Lower lobe of right lung (tissue), 2 donors: ENCODE results near the gene TMEM39B. TPM values are rescaled to one million over a fixed set of nuclear protein-coding genes. Genes with fewer than 3 reads are reported as not detected.
A peak's percentile ranks its signal among the peaks of the same experiment; 100 is the strongest.
"Not testable (repeated sequence)": the region's sequence is repeated elsewhere in the genome, so short reads cannot be mapped to it uniquely, and the experiment has no call there.

Source experiments
- ATAC-seq, 2 donors: fragments of 200-7000 bp; cut with Tn5 transposase; one replicate each; pipeline ENCODE4 v1.9.1; 2020 to 2022; ENCODE audit warnings: mild to moderate bottlenecking in 2 of 2, moderate library complexity in 2 of 2
- DNase-seq: peaks from one replicate; pipeline ENCODE4 v3.0.0-alpha.2; 2020
- H3K27ac ChIP-seq: fragments of 200-600 bp; one replicate; pipeline ENCODE4 v1.8.0; 2022
- H3K27me3 ChIP-seq: fragments of 200-600 bp; one replicate; pipeline ENCODE4 v1.8.0; 2022; ENCODE audit warnings: low read depth
- H3K36me3 ChIP-seq: fragments of 200-600 bp; one replicate; pipeline ENCODE4 v1.8.0; 2022; ENCODE audit warnings: mild to moderate bottlenecking
- H3K4me1 ChIP-seq: fragments of 200-600 bp; one replicate; pipeline ENCODE4 v1.8.0; 2022
- H3K4me3 ChIP-seq: fragments of 200-600 bp; one replicate; pipeline ENCODE4 v1.8.0; 2022; ENCODE audit warnings: mild to moderate bottlenecking
- H3K9me3 ChIP-seq: fragments of 200-600 bp; one replicate; pipeline ENCODE4 v1.8.0; 2022
- CTCF ChIP-seq: fragments of 200-600 bp; IDR thresholded peaks from one replicate; pipeline ENCODE4 v1.8.0; 2022; ENCODE audit warnings: antibody characterized with exemption, mild to moderate bottlenecking
- intact Hi-C: fragments of 100-400 bp; cut with DNase I; formaldehyde crosslinking; loops from one replicate; pipeline ENCODE4 v1.11.0; 2022
- total RNA-seq: library from RNA; stranded (reverse); fragmentation: NEBNext Ultra II Directional; extraction: Animal tissue kit (Norgen Biotek cat#: 25700); gene quantifications from one replicate; pipeline ENCODE4 v1.2.1, GENCODE V29; 2021
- donor health status: DM: no; HTN: yes; CAD: no; lungs with severe emphysema.

TMEM39B gene
- total RNA-seq, 1 donor from 2014 or later, result 15.3 TPM

GRCh38 chr1:32111040-32111623 is 38.4 kb downstream of the TMEM39B start:
- H3K4me1 ChIP-seq, result peaks cover 39% of the 10 kb centered on the region
- DNase-seq (no peak), ATAC-seq (no peak)
- H3K9me3 ChIP-seq, result no peaks in the 10 kb centered on the region
- intact Hi-C loops, result no loop called here
- no peak for TF ChIP-seq CTCF
- no peak overlapping the region for H3K27ac ChIP-seq
- no peaks in the 10 kb centered on the region for H3K27me3 ChIP-seq
- no peaks in the 10 kb centered on the region for H3K36me3 ChIP-seq
- H3K4me3 ChIP-seq, result no peak overlapping the region

- intact Hi-C loops, result no loop called here
Observed at GRCh38 chr1:32111789-32112188, 39.0 kb downstream of the TMEM39B start.

GRCh38 chr1:32112806-32113375 is 40.2 kb downstream of the TMEM39B start:
- Histone ChIP-seq H3K4me3 (no peak overlapping the region), H3K27me3 (no peaks in the 10 kb centered on the region), H3K4me1 (peaks cover 45% of the 10 kb centered on the region), H3K9me3 (no peaks in the 10 kb centered on the region), H3K27ac (no peak overlapping the region), H3K36me3 (no peaks in the 10 kb centered on the region)
- no peak for TF ChIP-seq CTCF
- ATAC-seq, result no peak
- intact Hi-C loops, result no loop called here
- no peak for DNase-seq

More at GRCh38 chr1:32111789-32112188, 39.0 kb downstream of the TMEM39B start:
- H3K4me1 ChIP-seq, result peaks cover 45% of the 10 kb centered on the region
- H3K27ac ChIP-seq, result no peak overlapping the region
- no peak for ATAC-seq
- no peaks in the 10 kb centered on the region for H3K36me3 ChIP-seq
- H3K4me3 ChIP-seq, result no peak overlapping the region
- H3K27me3 ChIP-seq, result no peaks in the 10 kb centered on the region
- H3K9me3 ChIP-seq, result no peaks in the 10 kb centered on the region
- DNase-seq, result no peak
- no peak for TF ChIP-seq CTCF

- intact Hi-C loops, H3K27me3 ChIP-seq, ATAC-seq, H3K36me3 ChIP-seq, H3K27ac ChIP-seq, H3K9me3 ChIP-seq, H3K4me3 ChIP-seq, DNase-seq: not testable (repeated sequence)
- H3K4me1 ChIP-seq, result peaks cover 45% of the 10 kb centered on the region
Observed at GRCh38 chr1:32113436-32113835, 40.7 kb downstream of the TMEM39B start.

GRCh38 chr1:32114420-32114819 is 41.7 kb downstream of the TMEM39B start:
- H3K27ac ChIP-seq, result no peak overlapping the region
- no peaks in the 10 kb centered on the region for H3K9me3 ChIP-seq
- ATAC-seq (no peak), DNase-seq (no peak)
- intact Hi-C loops, result no loop called here
- peaks cover 44% of the 10 kb centered on the region for H3K4me1 ChIP-seq
- H3K27me3 ChIP-seq, result no peaks in the 10 kb centered on the region
- TF ChIP-seq CTCF, result no peak
- H3K36me3 ChIP-seq, result no peaks in the 10 kb centered on the region
- no peak overlapping the region for H3K4me3 ChIP-seq

- no peak for TF ChIP-seq CTCF
- DNase-seq (no peak), ATAC-seq (peak; percentile 17 to 26)
- Histone ChIP-seq H3K9me3 (no peaks in the 10 kb centered on the region), H3K27me3 (no peaks in the 10 kb centered on the region), H3K4me1 (peaks cover 41% of the 10 kb centered on the region), H3K4me3 (no peak overlapping the region), H3K36me3 (no peaks in the 10 kb centered on the region), H3K27ac (no peak overlapping the region)
- intact Hi-C loops, result no loop called here
Observed at GRCh38 chr1:32115496-32115895, 42.8 kb downstream of the TMEM39B start.
